Activated naive CD4-positive, alpha-beta T cell (primary cell): ENCODE results near the gene SCAPER.

ENCODE experiments used
- DNase-seq, 4 experiments: peaks; one replicate each; lab custom pipeline; 2025; lab: John Stamatoyannopoulos, UW

Gene SCAPER

GRCh38 chr15:76398317-76399104, 506.6 kb downstream of the SCAPER start:
- DNase-seq: no peak

GRCh38 chr15:76393614-76394013, 511.5 kb downstream of the SCAPER start:
- no peak for DNase-seq

GRCh38 chr15:76391847-76392246, 513.3 kb downstream of the SCAPER start:
- no peak for DNase-seq

- DNase-seq: no peak
These were observed 513.8 kb downstream of the SCAPER start for GRCh38 chr15:76391309-76391708.

- DNase-seq: no peak
These were observed 514.6 kb downstream of the SCAPER start for GRCh38 chr15:76390571-76390970.

GRCh38 chr15:76386926-76387325, 518.2 kb downstream of the SCAPER start:
- no peak for DNase-seq

GRCh38 chr15:76386178-76386577, 519.0 kb downstream of the SCAPER start:
- DNase-seq: no peak

GRCh38 chr15:76384409-76384808, 520.7 kb downstream of the SCAPER start:
- no peak for DNase-seq

- no peak for DNase-seq
These were observed 522.0 kb downstream of the SCAPER start for GRCh38 chr15:76382987-76383728.

- DNase-seq: no peak
These were observed 523.8 kb downstream of the SCAPER start for GRCh38 chr15:76381366-76381765.

GRCh38 chr15:76380249-76380648, 524.9 kb downstream of the SCAPER start:
- no peak for DNase-seq

- DNase-seq: no peak
These were observed 526.4 kb downstream of the SCAPER start for GRCh38 chr15:76378691-76379090.

- no peak for DNase-seq
These were observed 527.4 kb downstream of the SCAPER start for GRCh38 chr15:76377751-76378150.

- DNase-seq: no peak
These were observed 527.9 kb downstream of the SCAPER start for GRCh38 chr15:76377217-76377616.

GRCh38 chr15:76376816-76377215, 528.3 kb downstream of the SCAPER start:
- DNase-seq: no peak

- DNase-seq: no peak
These were observed 529.1 kb downstream of the SCAPER start for GRCh38 chr15:76376029-76376428.

- DNase-seq: no peak
These were observed 537.0 kb downstream of the SCAPER start for GRCh38 chr15:76368122-76368621.

GRCh38 chr15:76366714-76367113, 538.4 kb downstream of the SCAPER start:
- no peak for DNase-seq

GRCh38 chr15:76363251-76363650, 541.9 kb downstream of the SCAPER start:
- DNase-seq: no peak

- no peak for DNase-seq
These were observed 544.7 kb downstream of the SCAPER start for GRCh38 chr15:76360416-76360815.

- no peak for DNase-seq
These were observed 546.0 kb downstream of the SCAPER start for GRCh38 chr15:76359152-76359551.

- DNase-seq: no peak
These were observed 546.7 kb downstream of the SCAPER start for GRCh38 chr15:76358453-76358852.

- no peak for DNase-seq
These were observed 550.2 kb downstream of the SCAPER start for GRCh38 chr15:76354823-76355440.
